HUES64 (cell line): ENCODE measurements around the gene HSPA12A.

Experiments used
- H3K27ac ChIP-seq: 2 replicates; pipeline ENCODE4 v1.7.0; 2013; ENCODE audit warnings: low read depth, low read length, inconsistent platforms
- H3K27me3 ChIP-seq: 2 replicates; pipeline ENCODE4 v1.6.1; 2013; ENCODE audit warnings: mild to moderate bottlenecking, low read length; ENCODE audit not compliant: insufficient read depth
- H3K36me3 ChIP-seq: 2 replicates; pipeline ENCODE4 v1.6.1; 2013; ENCODE audit warnings: mild to moderate bottlenecking, low read length; ENCODE audit not compliant: insufficient read depth
- H3K4me1 ChIP-seq: 2 replicates; pipeline ENCODE4 v1.6.1; 2013; ENCODE audit warnings: mild to moderate bottlenecking, low read length, moderate library complexity; ENCODE audit not compliant: insufficient read depth
- H3K4me3 ChIP-seq: 2 replicates; pipeline ENCODE4 v1.5.1; 2013; ENCODE audit warnings: mild to moderate bottlenecking, low read length, moderate library complexity
- H3K9ac ChIP-seq: 2 replicates; pipeline ENCODE4 v1.6.1; 2013; ENCODE audit warnings: mild to moderate bottlenecking, low read depth, low read length
- H3K9me3 ChIP-seq: 2 replicates; pipeline ENCODE4 v1.6.1; 2013; ENCODE audit warnings: low read depth, low read length; ENCODE audit not compliant: insufficient read depth
- WGBS: fragments of 150-250, 120-280 bp; methylation state at CpG from one replicate; pipeline ENCODE4 v1.1.7; 2013; ENCODE audit warnings: missing lambda C conversion rate; 5-methylcytosine and 5-hydroxymethylcytosine counted together

Gene HSPA12A

GRCh38 chr10:116698364-116698763, 44.0 kb downstream of the HSPA12A start:
- WGBS = 92% methylated on average over 9 of the region's 9 CpGs
- H3K36me3 ChIP-seq = no peaks in the 10 kb centered on the region
- H3K27ac ChIP-seq = no peak overlapping the region
- no peak overlapping the region for H3K9ac ChIP-seq
- H3K27me3 ChIP-seq = no peaks in the 10 kb centered on the region
- no peak overlapping the region for H3K4me3 ChIP-seq
- no peaks in the 10 kb centered on the region for H3K9me3 ChIP-seq
- H3K4me1 ChIP-seq = peaks cover 15% of the 10 kb centered on the region

GRCh38 chr10:116697816-116698215, 44.5 kb downstream of the HSPA12A start:
- WGBS = 86% methylated on average over 7 of the region's 7 CpGs
- Histone ChIP-seq H3K4me1 (peaks cover 15% of the 10 kb centered on the region), H3K27ac (no peak overlapping the region), H3K27me3 (no peaks in the 10 kb centered on the region), H3K4me3 (no peak overlapping the region), H3K36me3 (no peaks in the 10 kb centered on the region), H3K9ac (no peak overlapping the region), H3K9me3 (no peaks in the 10 kb centered on the region)

- WGBS = 92% methylated on average over 1 of the region's 1 CpG
- Histone ChIP-seq H3K36me3 (no peaks in the 10 kb centered on the region), H3K4me1 (peaks cover 15% of the 10 kb centered on the region), H3K9me3 (no peaks in the 10 kb centered on the region), H3K27me3 (no peaks in the 10 kb centered on the region), H3K9ac (no peak overlapping the region), H3K4me3 (no peak overlapping the region), H3K27ac (no peak overlapping the region)
Measured at GRCh38 chr10:116696919-116697318, 45.4 kb downstream of the HSPA12A start.

- Histone ChIP-seq H3K27ac (no peak overlapping the region), H3K4me3 (no peak overlapping the region), H3K9me3 (no peaks in the 10 kb centered on the region), H3K27me3 (no peaks in the 10 kb centered on the region), H3K9ac (no peak overlapping the region), H3K36me3 (no peaks in the 10 kb centered on the region), H3K4me1 (peaks cover 13% of the 10 kb centered on the region)
- 77% methylated on average over 3 of the region's 3 CpGs for WGBS
Measured at GRCh38 chr10:116694927-116695268, 47.5 kb downstream of the HSPA12A start.

- Histone ChIP-seq H3K27me3 (no peaks in the 10 kb centered on the region), H3K9me3 (no peaks in the 10 kb centered on the region), H3K27ac (no peak overlapping the region), H3K4me1 (peaks cover 11% of the 10 kb centered on the region), H3K9ac (no peak overlapping the region), H3K4me3 (no peak overlapping the region), H3K36me3 (no peaks in the 10 kb centered on the region)
- 21% methylated on average over 14 of the region's 14 CpGs for WGBS
Measured at GRCh38 chr10:116694243-116694926, 48.0 kb downstream of the HSPA12A start.

- Histone ChIP-seq H3K27ac (no peak overlapping the region), H3K4me3 (no peak overlapping the region), H3K9me3 (no peaks in the 10 kb centered on the region), H3K4me1 (peaks cover 18% of the 10 kb centered on the region), H3K27me3 (no peaks in the 10 kb centered on the region), H3K36me3 (no peaks in the 10 kb centered on the region), H3K9ac (no peak overlapping the region)
- WGBS = 92% methylated on average over 8 of the region's 8 CpGs
Measured at GRCh38 chr10:116692225-116692624, 50.1 kb downstream of the HSPA12A start.

GRCh38 chr10:116691635-116692034, 50.7 kb downstream of the HSPA12A start:
- WGBS = 78% methylated on average over 6 of the region's 6 CpGs
- H3K9me3 ChIP-seq = no peaks in the 10 kb centered on the region
- no peak overlapping the region for H3K9ac ChIP-seq
- no peak overlapping the region for H3K27ac ChIP-seq
- H3K4me1 ChIP-seq = peaks cover 18% of the 10 kb centered on the region
- no peaks in the 10 kb centered on the region for H3K36me3 ChIP-seq
- H3K4me3 ChIP-seq = no peak overlapping the region
- H3K27me3 ChIP-seq = no peaks in the 10 kb centered on the region

GRCh38 chr10:116690356-116691322, 51.7 kb downstream of the HSPA12A start:
- H3K9ac ChIP-seq = no peak overlapping the region
- no peak overlapping the region for H3K27ac ChIP-seq
- peaks cover 18% of the 10 kb centered on the region for H3K4me1 ChIP-seq
- no peaks in the 10 kb centered on the region for H3K27me3 ChIP-seq
- H3K4me3 ChIP-seq = no peak overlapping the region
- no peaks in the 10 kb centered on the region for H3K36me3 ChIP-seq
- 59% methylated on average over 17 of the region's 17 CpGs for WGBS
- no peaks in the 10 kb centered on the region for H3K9me3 ChIP-seq

- Histone ChIP-seq H3K9me3 (no peaks in the 10 kb centered on the region), H3K27me3 (no peaks in the 10 kb centered on the region), H3K4me1 (peaks cover 16% of the 10 kb centered on the region), H3K4me3 (no peak overlapping the region), H3K36me3 (no peaks in the 10 kb centered on the region), H3K27ac (no peak overlapping the region), H3K9ac (no peak overlapping the region)
- WGBS = 91% methylated on average over 4 of the region's 4 CpGs
Measured at GRCh38 chr10:116689744-116690143, 52.6 kb downstream of the HSPA12A start.

- Histone ChIP-seq H3K9me3 (no peaks in the 10 kb centered on the region), H3K9ac (no peak overlapping the region), H3K4me3 (no peak overlapping the region), H3K27ac (no peak overlapping the region), H3K4me1 (peaks cover 9% of the 10 kb centered on the region), H3K27me3 (no peaks in the 10 kb centered on the region), H3K36me3 (no peaks in the 10 kb centered on the region)
- 86% methylated on average over 7 of the region's 7 CpGs for WGBS
Measured at GRCh38 chr10:116688741-116689495, 53.4 kb downstream of the HSPA12A start.

- no peak overlapping the region for H3K27ac ChIP-seq
- no peak overlapping the region for H3K4me3 ChIP-seq
- H3K36me3 ChIP-seq = no peaks in the 10 kb centered on the region
- H3K9me3 ChIP-seq = no peaks in the 10 kb centered on the region
- H3K9ac ChIP-seq = no peak overlapping the region
- H3K4me1 ChIP-seq = peaks cover 7% of the 10 kb centered on the region
- no peaks in the 10 kb centered on the region for H3K27me3 ChIP-seq
- 72% methylated on average over 7 of the region's 7 CpGs for WGBS
Measured at GRCh38 chr10:116688241-116688711, 54.1 kb downstream of the HSPA12A start.
